Measurements from ENCODE around the gene SLC16A13. TPM values are rescaled to one million over a fixed set of nuclear protein-coding genes. Genes with fewer than 3 reads are reported as not detected.
A peak's percentile ranks its signal among the peaks of the same experiment; 100 is the strongest.

SLC16A13 gene
- total and polyA plus RNA-seq, 2 of the 4 experiments (the other 2 are of a cell fraction): 0.18 to 2.3 TPM

- peaks cover 36% of the 10 kb centered on the region for H3K36me3 ChIP-seq (ENCODE audit: control insufficient read depth, insufficient read depth, low read length)
- no peak overlapping the region for H2AFZ ChIP-seq (replicated peaks; ENCODE audit: low read length, poor library complexity)
- H2BK15ac ChIP-seq (ENCODE audit: low read depth, low read length): no peak overlapping the region
- no peak overlapping the region for H3K56ac ChIP-seq (ENCODE audit: extremely low read depth, insufficient read depth, low read length)
- no peak for DNase-seq
- in situ Hi-C loops (cut with MboI; ENCODE audit: low sequenced_read_pairs): no loop called here
- BruUV-seq (replicated peaks): no TSS peak
- H4K91ac ChIP-seq (ENCODE audit: insufficient read depth, low read depth, low read length): no peak overlapping the region
- no peak for ATAC-seq (ENCODE audit: low read depth)
- H2BK20ac ChIP-seq (ENCODE audit: low read depth, low read length): no peak overlapping the region
- no peak overlapping the region for H3K18ac ChIP-seq (ENCODE audit: low read depth, low read length)
- no peak overlapping the region for H3K4me3 ChIP-seq (ENCODE audit: insufficient read depth, low read depth, low read length)
- no peak overlapping the region for H3K4ac ChIP-seq (ENCODE audit: low read depth, low read length)
- no peak overlapping the region for H4K8ac ChIP-seq (ENCODE audit: low read depth in 2 of 2, low read length in 2 of 2)
- peaks cover 25% of the 10 kb centered on the region for H4K20me1 ChIP-seq (ENCODE audit: insufficient read depth, low read length)
- H2AK5ac ChIP-seq (ENCODE audit: low read depth, low read length): no peak overlapping the region
- TF ChIP-seq RAD21 (IDR thresholded peaks at IDR 0.05; ENCODE audit: low read length) (no peak), MAFK (IDR thresholded peaks at IDR 0.05; ENCODE audit: low read depth, low read length) (peak; percentile 46; the same call in 1 of the 2 replicates), MAZ (IDR thresholded peaks at IDR 0.05; ENCODE audit: borderline replicate concordance, low read depth, low read length) (no peak), ELK1 (IDR thresholded peaks at IDR 0.05; ENCODE audit: borderline replicate concordance, low read depth, low read length) (no peak)
- no peaks in the 10 kb centered on the region for H3K4me1 ChIP-seq (ENCODE audit: control insufficient read depth, insufficient read depth, low read length)
- H3K79me1 ChIP-seq (ENCODE audit: low read depth in 1 of 2, low read length in 2 of 2): peaks cover 10 to 41% of the 10 kb centered on the region in 2 experiments
- no peaks in the 10 kb centered on the region for H3K9me3 ChIP-seq (ENCODE audit: control insufficient read depth, insufficient read depth, low read length)
- no peaks in the 10 kb centered on the region for H3K9me1 ChIP-seq (ENCODE audit: insufficient read depth, low read length)
- dilution Hi-C loops (cut with HindIII; ENCODE audit: low sequenced_read_pairs, unreplicated experiment): no loop called here
- no peak overlapping the region for H3K27ac ChIP-seq (ENCODE audit: insufficient read depth, low read length)
- no peaks in the 10 kb centered on the region for H3K27me3 ChIP-seq (ENCODE audit: control insufficient read depth, insufficient read depth, low read length)
- ChIA-PET POLR2A (ENCODE audit: unreplicated experiment) (no interaction called here), CTCF (interaction anchor here (0.7 to 3.0 kb wide), 2 partner anchors 13 to 92 kb away, joined by 3 to 18 read pairs; no protein-coding TSS in a partner anchor)
- no peak overlapping the region for H3K14ac ChIP-seq (replicated peaks; ENCODE audit: low read depth, low read length)
- WGBS, 2 experiments (ENCODE audit: extremely low coverage in 2 of 2, insufficient read length in 1 of 2): 100% methylated on average over 3 of the region's 6 CpGs; no CpG with 5 or more reads in 1 of the 2 experiments
- intact Hi-C loops (cut with micrococcal nuclease): no loop called here
- H2BK5ac ChIP-seq (ENCODE audit: low read depth, low read length, poor library complexity, severe bottlenecking): no peak overlapping the region
- no peak overlapping the region for H2AK9ac ChIP-seq (replicated peaks; ENCODE audit: low read depth, low read length, poor library complexity)
- H3K9ac ChIP-seq (ENCODE audit: low read depth, low read length): no peak overlapping the region
- no peak overlapping the region for H3K23ac ChIP-seq (ENCODE audit: low read depth, low read length)
- no peak overlapping the region for H4K5ac ChIP-seq (ENCODE audit: low read depth, low read length)
- H3K4me2 ChIP-seq (ENCODE audit: low read depth, low read length): no peak overlapping the region
- H2BK120ac ChIP-seq (ENCODE audit: low read depth, low read length): no peak overlapping the region
Measured at GRCh38 chr17:7002288-7003047, 33.3 kb upstream of the SLC16A13 start.
